CD4-positive, alpha-beta T cell treated with Interleukin-4 for 1 hour (primary cell): ENCODE measurements around the gene DDX10.
A peak's percentile ranks its signal among the peaks of the same experiment; 100 is the strongest.

Source experiments
- DNase-seq, 2 donors: peaks; one replicate each; pipeline ENCODE4 v3.0.0-alpha.2; 2020 to 2022

The DDX10 gene

DNA sequence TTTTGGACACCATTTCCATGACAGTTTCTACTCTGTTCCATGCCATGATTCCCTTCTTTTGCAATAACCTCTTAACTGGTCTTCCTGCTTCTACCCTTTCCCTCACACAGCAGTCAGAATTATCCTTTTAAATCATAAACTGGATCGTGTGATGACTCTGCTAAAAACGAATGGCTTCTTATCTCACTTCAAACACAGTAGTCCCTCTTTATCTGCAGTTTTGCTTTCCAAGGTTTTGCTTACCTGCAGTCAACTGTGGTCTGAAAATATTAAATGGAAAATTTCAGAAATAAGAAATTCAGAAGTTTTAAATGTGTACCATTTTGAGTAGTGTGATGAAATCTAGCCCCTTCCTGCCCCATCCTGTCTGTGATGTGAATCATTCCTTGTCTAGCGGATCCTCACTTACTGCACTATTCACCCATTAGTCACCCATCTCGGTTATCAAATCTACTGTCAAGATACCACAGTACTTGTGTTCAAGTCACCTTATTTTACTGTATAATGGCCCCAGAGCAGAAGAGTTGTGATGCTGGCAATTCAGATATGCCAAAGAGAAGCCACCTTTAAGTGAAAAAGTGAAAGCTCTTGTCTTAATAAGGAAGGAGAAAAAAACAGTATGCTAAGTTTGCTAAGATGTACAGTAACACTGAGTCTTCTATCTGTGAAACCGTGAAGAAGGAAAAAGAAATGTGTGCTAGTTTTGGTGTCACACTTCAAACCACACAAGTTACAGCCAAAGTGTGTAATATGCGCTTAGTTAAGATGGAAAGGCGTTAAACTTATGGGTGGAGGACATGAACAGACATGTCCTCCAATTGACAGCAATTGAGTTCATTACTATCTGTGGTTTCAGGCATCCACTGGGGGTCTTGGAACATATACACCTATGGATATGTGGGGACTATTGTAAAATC lies 283.0 kb downstream of the DDX10 start:
- peak in 1 of 2 donors; percentile 3 for DNase-seq

DNA sequence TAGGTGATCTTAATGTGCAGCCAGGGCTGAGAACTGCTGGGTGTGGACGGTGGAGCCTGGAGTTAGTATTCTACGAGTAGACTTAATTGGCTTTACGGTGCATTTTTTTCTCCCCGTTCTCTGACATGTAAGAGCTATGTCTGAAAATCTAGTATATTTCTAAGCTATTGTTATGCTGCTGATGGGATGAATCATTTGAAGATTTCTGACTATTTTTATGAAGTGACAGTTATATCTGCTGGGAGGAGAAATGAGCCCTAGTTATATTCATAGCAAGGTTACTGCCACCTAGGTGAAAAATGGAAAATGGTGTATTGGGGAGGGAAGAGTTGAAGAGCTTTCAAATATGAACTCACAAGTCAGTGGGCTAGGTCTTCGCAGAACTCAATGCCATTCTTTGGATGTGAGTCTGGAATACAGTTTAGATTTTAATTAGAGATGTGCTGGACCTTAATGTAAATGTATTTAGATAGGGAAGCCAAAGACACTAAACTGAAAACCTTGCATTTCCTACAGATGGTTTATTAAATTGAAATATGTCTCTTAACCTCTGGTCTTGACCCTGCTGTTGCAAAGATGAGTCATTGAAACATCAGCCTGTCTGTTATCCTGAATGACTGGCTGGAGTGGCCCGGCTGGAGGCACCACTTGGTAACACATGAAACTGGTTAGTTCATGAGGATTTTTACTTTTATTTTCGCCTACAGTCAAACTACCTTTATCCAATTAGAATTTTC lies 293.7 kb downstream of the DDX10 start:
- no peak for DNase-seq

DNA sequence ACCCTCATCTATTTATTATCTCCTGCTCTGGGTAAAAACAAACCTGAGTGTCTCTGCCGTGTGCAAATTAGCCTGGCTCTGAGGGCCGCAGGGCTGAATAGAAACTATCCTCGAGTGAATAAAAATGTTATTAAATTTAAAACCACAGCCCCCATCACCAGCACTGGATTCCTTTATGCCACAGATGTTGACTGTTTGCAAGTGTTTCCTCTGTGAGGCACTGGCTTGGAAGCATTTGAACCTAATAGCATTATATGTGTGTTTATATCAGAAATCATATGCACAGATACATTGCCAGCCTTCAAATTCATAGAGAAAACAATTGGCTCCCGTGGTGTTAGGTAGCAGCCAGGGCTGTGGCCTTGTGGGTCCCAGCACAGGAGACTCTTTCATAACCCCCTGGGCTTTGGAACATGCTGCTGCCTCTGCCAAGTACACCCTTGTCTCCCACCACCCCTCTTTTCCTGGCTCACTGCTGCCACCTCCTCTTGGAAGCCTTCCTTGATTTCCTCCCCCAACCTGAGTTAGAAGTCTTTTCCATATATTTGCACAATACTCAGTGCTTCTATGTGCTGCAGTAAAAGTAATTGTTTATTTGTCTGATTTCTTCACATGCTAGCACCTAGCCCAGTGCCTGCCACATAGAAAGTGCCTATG lies 294.4 kb downstream of the DDX10 start:
- DNase-seq = no peak

DNA sequence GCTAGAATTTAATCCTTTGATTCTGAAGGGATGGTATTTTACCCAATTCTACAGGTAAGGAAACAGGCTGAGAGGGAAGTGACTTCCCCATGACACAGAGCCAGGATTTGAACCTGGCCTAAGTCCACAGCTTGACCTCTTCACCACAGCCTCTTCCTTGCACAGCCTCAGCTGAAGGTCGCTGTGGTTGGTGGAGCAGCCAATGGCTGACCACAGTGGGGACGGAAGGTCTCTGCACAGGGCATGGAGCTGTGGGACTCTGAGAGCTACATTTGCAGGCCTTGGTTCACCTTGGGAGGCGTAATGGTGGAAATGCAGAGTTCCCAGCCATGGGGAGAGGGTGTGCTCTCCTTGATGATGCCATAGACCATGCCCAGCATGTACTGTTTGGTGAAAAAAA lies 295.0 kb downstream of the DDX10 start:
- DNase-seq = no peak

DNA sequence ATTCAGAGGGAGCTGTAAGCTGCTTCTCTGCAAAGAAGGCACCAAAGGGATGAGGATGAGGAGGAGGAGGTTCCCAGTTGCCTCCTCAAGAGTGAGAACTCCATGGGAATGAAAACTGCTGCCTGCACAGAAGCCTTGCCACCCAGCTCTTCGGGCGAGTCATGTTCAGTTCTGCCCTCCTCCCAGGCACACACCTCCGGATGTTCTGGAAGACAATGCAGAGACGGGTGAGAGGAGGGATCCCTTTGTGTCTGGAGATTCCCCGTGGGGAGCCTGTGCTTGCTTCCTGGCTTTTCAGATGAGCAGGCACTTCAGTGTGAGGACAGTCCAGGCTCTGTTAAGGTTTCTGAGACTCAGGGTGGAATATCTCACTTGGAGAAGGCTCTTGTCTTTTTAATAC lies 295.6 kb downstream of the DDX10 start:
- no peak for DNase-seq

DNA sequence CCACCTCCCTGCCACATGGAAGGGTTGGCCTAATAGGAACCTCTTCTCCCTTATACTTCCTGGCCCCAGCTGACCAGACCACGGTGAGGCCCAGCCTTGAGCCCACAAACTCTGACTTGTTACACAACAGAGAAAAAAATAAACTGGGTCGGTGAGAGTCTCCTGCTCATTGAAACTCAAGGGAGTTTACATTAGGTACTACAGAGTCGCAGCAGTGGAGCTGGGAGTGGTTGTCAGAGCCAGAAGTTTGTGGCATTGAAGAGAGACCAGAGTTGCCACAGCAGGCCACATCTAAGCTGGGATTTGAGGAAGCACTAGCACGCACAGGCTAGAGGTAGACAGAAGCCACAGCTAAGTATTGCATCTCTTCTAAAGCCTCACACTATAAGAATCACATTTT lies 296.2 kb downstream of the DDX10 start:
- DNase-seq = peak in 1 of 2 donors; percentile 12

DNA sequence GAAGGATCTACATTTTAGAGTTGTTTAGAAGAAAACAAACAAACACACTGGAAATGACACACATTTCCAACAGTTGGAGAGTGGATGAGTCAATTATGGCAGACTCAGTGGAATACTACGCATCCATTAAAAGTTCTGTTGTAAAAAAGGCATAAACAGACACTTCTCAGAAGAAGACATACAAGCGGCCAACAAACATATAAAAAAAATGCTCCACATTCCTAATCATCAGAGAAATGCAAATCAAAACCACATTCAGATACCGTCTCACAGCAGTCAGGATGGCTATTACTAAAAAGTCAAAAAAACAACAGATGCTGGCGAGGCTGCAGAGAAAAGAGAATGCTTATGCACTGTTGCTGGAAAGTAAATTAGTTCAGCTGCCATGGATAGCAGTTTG lies 298.2 kb downstream of the DDX10 start:
- no peak for DNase-seq

DNA sequence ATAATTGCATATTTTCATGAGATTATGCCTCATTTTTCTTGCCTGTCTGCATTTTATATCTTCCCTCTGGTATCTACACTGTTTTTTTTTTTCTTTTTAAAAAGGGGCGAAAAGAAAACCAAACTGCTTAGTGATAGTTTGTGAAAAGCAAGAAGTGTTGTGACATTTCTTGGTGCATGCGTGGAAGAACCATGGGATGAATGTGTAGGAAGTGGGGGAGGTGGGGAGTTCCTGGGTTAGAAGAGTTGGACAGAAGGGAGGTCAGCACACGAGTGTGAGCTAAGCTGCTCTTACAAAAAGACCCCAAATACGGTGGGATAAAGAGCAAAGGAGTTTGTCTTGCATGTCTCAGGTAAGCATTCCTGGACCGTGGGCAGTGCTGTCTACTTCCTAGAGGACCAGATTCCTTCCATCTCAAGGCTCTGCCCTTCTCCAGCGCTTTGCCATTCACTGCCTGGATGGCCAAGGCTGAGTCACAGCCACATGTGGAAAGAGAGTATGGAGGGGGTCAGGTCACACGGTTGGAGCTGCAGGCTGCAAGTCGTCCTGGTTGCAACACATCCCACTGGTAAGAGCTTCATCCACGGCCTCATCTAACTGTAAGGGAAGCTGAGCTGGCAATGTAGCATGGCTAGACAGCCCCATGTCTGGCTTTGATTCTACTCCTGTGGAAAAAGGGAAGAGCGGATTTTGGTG lies 300.6 kb downstream of the DDX10 start:
- DNase-seq = peak in 1 of 2 donors; percentile 12

DNA sequence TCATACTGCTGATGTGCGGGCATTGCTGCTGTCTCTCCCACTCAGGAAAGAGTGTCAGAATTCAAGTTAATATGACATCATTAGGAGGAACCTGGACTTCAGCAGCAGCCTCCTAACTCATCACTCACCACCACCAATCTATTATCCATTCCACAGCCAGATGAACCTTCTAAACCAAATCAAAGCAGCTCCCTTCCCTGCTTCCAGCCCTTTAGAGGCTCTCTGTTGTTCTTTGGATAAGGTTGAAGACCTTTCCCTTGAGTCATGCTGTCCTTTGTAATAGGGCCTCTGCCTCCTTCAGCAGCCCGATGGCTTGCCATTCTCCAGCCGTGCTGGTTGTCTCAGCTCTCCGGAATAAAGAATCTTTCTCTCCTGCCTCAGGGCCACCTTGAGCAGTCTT lies 301.3 kb downstream of the DDX10 start:
- DNase-seq = no peak

DNA sequence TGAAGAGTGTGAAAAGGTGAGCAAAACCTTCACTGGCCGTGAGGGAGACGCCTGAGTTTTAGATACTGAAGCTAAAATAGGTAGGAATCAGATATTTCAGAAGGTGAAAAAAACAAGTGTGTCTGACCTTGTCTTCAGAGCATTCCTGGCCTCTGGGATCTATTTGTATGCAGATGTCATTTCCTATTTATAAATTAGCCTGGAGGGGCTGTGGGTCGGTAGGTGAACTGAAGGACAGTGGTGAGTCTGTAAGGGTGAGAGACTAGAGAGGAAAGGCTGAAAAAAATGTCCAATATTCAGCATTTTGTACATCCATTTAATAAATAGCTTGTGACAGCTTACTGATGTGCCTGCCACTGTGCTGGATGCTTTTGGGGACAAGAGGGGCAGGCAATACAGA lies 302.1 kb downstream of the DDX10 start:
- no peak for DNase-seq

DNA sequence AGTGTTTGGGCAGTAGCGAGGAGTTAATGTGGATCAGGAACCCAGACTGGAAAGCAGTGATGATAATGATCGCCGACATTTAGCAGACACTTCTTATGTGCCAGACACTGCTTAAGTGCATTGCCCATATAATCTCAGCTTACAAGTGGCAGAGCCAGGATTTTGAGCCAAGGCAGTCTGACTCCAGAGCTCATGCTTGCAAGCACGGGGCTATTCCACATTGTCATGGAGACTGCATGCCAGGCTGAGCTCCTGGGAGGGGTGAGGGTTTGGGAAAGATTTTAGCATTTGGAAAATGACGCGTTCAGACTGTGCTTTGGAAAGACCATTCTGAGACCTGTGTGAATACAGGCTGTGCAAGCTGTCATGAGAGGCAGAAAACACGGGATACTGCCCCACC lies 302.7 kb downstream of the DDX10 start:
- no peak for DNase-seq

DNA sequence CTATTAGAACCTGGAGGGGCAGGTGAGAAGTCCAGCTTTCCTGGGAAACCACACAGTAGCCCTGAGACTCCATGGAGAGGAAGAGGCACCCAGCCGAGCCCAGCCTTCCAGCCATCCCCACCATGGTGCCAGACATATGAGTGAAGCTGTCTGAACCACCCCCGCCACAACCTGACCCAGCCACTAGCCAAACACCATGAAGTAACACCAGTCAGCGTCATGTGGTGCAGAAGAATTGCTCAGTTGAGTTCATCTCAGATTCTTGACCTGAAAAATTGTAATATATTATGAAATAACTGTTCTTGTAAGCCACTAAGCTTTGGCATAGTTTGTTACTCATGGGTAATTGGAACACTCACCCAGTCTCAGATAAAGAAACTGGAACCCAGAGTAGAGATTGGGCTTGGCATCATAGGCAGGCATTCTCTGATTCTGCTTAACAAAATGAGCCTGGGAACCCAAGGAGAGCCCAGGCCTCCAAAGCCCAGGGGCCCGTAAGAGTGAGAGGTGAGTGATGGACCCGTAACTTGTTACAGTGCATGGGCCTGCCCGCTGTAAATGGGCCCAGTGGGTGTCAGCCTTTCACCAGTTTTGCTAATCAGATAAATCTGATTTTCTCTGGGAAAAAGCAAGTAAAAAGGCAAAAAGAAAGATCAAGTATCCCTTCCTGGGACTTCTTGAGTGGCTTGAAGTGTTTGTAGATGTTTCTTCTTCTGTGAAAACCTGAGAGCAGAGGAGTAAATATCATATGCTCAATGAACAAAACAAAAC lies 305.5 kb downstream of the DDX10 start:
- DNase-seq = no peak

DNA sequence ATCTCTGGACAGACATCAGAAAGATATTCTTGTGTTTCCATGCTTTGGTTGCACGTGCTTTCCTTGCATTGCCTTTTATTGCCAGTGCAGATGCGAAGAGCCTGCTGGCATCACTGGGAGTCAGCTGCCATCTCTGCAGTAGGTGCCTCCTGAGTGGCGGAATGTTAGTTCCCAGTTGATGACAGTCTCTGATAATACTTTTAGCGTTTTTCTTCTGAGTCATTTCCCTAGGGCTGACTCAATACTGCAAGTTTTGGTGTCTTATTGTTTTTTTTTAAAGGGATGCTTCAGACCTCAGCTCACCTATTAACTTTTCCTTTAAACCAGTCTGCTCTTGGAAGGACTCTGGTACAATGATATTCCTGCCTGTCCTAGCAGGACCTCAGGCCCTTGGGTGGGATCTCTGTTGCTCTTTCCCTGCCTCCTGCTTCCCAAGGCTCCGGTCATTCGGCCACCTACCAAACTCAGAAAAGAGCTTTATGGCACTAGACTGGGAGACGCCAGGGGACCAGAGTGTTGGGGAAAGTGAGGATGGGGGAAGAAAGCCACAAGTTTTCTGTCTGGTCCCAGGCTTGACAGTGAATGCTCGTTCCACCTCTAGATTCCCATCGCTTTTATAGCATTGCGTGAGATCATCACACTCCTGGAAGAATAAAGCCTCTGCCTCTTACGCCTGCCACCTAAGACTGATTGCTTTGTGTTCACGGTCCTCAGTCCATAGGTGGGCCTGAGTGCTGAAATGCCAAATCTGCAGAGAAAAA lies 308.7 kb downstream of the DDX10 start:
- DNase-seq = no peak

DNA sequence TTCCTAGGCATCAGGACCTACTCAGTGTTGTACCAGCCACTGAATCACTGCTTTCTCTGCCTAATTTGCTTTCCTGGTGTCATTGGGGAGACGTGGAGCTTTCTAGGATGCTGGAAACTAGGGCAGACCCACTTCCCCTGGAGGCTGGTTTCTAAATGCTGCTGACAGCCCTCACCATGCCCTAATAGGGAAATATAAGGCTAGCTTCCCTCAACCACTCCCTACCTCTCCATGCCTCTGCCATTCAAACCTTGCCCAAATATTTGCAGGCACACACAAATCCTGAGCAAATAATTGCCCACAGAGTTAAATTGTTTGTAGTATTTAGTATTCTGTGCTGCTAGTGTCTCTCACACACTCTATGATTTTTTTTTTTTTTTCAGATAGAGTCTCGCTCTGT lies 310.2 kb downstream of the DDX10 start:
- no peak for DNase-seq

DNA sequence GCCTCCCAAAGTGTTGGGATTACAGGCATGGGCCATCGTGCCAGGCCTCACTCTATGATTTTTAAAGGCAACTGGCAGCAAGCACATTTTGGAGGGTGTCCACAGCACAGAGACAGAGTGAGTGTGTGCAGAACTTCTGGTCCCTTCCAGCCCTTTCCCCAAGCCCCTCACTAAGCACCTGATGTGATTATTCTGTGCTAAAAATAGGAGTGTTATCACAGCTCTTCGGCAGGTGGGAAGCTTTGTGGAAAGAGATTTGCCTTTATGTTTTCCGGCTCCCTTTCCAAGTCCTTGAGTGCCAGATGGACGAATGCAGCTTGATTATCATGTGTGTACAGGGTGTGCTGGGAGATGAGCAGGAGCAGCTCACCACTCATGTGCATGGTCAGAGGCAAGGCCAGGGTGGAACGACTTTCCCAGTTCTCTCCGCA lies 310.8 kb downstream of the DDX10 start:
- no peak for DNase-seq

DNA sequence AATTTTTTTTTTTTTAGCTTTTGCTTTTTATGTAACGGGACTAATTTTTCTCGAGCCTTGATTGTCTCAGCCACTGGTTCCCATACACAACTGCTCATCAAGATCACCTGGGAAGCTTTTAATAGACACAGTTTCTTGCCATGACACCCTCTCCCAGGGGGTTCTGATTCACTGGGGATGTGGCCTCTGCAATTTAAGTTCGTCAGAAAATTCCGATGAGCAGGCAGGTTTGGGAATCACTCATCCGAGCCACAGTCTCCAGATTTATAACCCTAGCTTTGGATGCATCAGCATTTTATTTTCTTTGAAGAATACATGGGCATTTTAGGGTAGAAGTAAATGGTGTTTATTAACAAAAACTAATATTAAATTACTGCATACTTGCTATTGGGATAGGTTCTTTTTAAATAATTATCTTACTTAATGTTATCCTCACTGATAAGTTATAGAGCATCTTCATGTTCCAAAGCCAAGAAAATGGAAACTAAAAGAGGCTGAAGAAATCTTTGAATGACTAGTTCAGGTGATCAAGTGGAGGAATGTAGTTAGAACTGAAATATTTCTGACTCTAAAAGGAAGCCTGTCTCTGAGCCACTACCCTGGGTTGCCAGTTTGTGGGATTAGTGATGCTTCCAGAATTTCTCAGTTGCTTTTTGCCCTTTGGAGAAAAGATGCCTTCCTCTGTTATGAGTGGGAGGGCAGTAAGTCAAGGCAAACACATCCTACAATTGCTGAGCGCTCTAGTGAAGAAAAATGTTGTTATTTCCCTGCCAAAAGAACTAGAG lies 319.0 kb downstream of the DDX10 start:
- DNase-seq = no peak

DNA sequence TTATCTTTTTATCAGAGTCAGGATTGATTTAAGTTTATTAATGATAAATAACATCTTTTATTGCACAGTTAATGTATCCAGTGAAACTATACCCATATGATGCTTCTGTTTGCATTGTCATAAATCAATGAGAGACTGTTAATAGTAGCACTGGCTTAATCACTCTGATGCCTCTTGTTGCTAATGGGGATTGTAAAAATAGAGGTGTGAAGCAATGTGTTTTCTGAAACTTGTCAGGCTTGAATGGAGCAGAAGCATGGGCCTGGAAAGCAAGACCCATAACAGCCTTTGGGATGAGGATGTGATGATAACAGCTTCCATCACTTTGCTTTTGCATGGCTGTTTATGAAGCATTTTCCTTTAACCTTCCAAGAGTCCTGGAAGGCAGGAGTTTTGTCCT lies 319.7 kb downstream of the DDX10 start:
- no peak for DNase-seq

DNA sequence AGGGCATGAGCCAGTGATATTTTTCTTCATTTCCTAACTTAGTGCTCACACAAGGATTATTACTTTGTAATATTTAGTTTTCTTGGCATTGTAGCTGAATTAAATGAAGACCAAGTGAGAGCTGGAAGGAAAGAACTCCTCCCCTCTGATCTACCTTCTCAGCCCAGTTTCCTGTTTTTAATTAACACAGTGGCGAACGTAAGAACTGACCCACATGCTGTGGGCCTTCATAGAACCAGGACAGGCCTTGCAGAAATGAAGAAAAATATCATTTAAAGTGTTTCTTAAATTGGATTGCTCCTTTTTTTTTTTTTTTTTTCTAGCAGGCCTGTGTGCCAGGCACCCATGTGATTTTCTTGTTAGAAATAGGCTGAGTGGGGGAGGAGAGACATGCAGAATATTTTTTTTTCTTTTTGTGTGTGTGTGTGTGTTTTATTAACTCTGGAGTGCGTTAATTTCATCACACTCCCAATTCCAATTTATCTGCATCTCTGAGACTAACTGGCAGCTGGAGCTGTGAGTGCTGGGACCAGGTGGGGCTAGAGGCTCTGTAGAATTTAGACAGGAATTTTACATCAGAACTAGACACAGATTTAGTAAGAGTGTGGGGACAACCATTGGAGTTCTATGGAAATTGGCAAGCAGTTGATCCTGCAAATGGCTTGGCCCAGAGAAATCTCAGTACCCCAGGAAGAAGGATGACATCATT lies 320.5 kb downstream of the DDX10 start:
- no peak for DNase-seq

DNA sequence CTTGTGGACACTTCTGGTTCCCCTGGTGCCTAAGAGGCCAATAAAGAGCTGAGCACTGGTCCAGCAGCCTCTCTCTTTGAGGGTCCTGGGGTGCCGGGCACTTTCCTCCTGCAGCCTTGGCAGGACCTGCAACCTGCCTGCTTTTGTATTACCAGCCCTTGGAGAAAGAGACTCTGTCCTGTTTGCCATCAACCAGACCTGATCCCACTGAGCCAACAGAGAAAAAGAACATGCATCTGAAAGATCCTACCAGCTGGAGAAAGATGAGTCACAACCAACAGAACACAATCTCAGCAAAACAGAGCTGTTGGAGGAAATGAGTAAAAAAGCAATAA lies 321.0 kb downstream of the DDX10 start:
- DNase-seq = no peak
